D721Med (cell line): ENCODE results near the gene RETREG2.

ENCODE experiments used
- DNase-seq: peaks from one replicate; pipeline ENCODE4 v3.0.0; 2011; ENCODE audit warnings: low spot score; ENCODE audit not compliant: insufficient read length
- FAIRE-seq: peaks from 2 replicates; lab custom pipeline; 2011; peaks lifted over from hg19 to GRCh38; lab: Jason Lieb, UNC
- CTCF ChIP-seq: IDR thresholded peaks from 2 replicates; pipeline ENCODE4 v1.5.1; 2012; ENCODE audit warnings: mild to moderate bottlenecking, control low read depth; ENCODE audit not compliant: insufficient read depth; ENCODE audit errors: missing control alignments

Gene RETREG2

GRCh38 chr2:219159771-219160185, 18.3 kb upstream of the RETREG2 start:
- DNase-seq (no peak), FAIRE-seq (no peak)
- no peak for TF ChIP-seq CTCF

GRCh38 chr2:219160186-219161017, 17.7 kb upstream of the RETREG2 start, which contains the start of gene NHEJ1:
Gene NHEJ1, minus strand, starts transcription at chr2:219160815. Its CDS starts 2,453 bp downstream, at chr2:219158362.
- FAIRE-seq: no peak
- peak; percentile 85 for TF ChIP-seq CTCF

GRCh38 chr2:219161097-219161496, 17.0 kb upstream of the RETREG2 start:
- DNase-seq (no peak), FAIRE-seq (no peak)
- no peak for TF ChIP-seq CTCF

More at GRCh38 chr2:219160186-219161017, 17.7 kb upstream of the RETREG2 start, which contains the start of gene NHEJ1:
- DNase-seq: peak; percentile 94

- TF ChIP-seq CTCF: no peak
- DNase-seq: no peak
- no peak for FAIRE-seq
Measured at GRCh38 chr2:219163156-219163555, 14.9 kb upstream of the RETREG2 start.

- no peak for TF ChIP-seq CTCF
- FAIRE-seq: no peak
- DNase-seq: no peak
Measured at GRCh38 chr2:219165058-219165911, 12.8 kb upstream of the RETREG2 start.

GRCh38 chr2:219167997-219168396, 10.1 kb upstream of the RETREG2 start:
- no peak for DNase-seq
- FAIRE-seq: no peak
- TF ChIP-seq CTCF: no peak
